Smooth muscle cell (in vitro differentiated cells): ENCODE data around the gene ITGB7. TPM values are rescaled to one million over a fixed set of nuclear protein-coding genes. Genes with fewer than 3 reads are reported as not detected.

Source experiments
- DNase-seq: peaks from one replicate; lab custom pipeline; 2025; ENCODE audit not compliant: unreplicated experiment; lab: John Stamatoyannopoulos, UW
- H2AFZ ChIP-seq: fragments of 200-600 bp; sonication (generic); 2 replicates; pipeline ENCODE4 v1.6.0; 2016; ENCODE audit warnings: antibody characterized with exemption, low read depth, mild to moderate bottlenecking
- H3F3A ChIP-seq: fragments of 200-600 bp; sonication (generic); 2 replicates; pipeline ENCODE4 v1.6.0; 2017; ENCODE audit warnings: antibody characterized with exemption, low read depth
- H3K27ac ChIP-seq: fragments of 200-600 bp; sonication (generic); 2 replicates; pipeline ENCODE4 v1.5.1; 2016; ENCODE audit warnings: low read depth, mild to moderate bottlenecking
- H3K27me3 ChIP-seq: fragments of 200-600 bp; sonication (generic); 2 replicates; pipeline ENCODE4 v1.6.1; 2016; ENCODE audit warnings: low read depth, mild to moderate bottlenecking
- H3K36me3 ChIP-seq: fragments of 200-600 bp; sonication (generic); 2 replicates; pipeline ENCODE4 v1.5.1; 2016; ENCODE audit warnings: low read depth
- H3K4me1 ChIP-seq: fragments of 200-600 bp; sonication (generic); 2 replicates; pipeline ENCODE4 v1.5.1; 2016; ENCODE audit warnings: low read depth
- H3K4me2 ChIP-seq: fragments of 200-600 bp; sonication (generic); 2 replicates; pipeline ENCODE4 v1.6.0; 2016; ENCODE audit warnings: mild to moderate bottlenecking
- H3K4me3 ChIP-seq: fragments of 200-600 bp; sonication (generic); 2 replicates; pipeline ENCODE4 v1.5.1; 2016; ENCODE audit warnings: mild to moderate bottlenecking
- H3K79me2 ChIP-seq: fragments of 200-600 bp; sonication (generic); 2 replicates; pipeline ENCODE4 v1.6.0; 2016; ENCODE audit warnings: low read depth, mild to moderate bottlenecking
- H3K9ac ChIP-seq: fragments of 200-600 bp; sonication (generic); 2 replicates; pipeline ENCODE4 v1.6.0; 2016; ENCODE audit warnings: low read depth
- H3K9me3 ChIP-seq: fragments of 200-600 bp; sonication (generic); replicated peaks from 2 replicates; pipeline ENCODE4 v1.5.1; 2016; ENCODE audit warnings: low read depth
- H4K20me1 ChIP-seq: fragments of 200-600 bp; sonication (generic); 2 replicates; pipeline ENCODE4 v1.6.0; 2016; ENCODE audit warnings: low read depth
- WGBS: methylation state at CpG from one replicate; pipeline ENCODE4 v1.1.7; 2016; ENCODE audit warnings: low lambda C conversion rate; 5-methylcytosine and 5-hydroxymethylcytosine counted together
- polyA plus RNA-seq: library from polyadenylated mRNA; unstranded; fragments of >200 nt; fragmentation: Nextera tagmentation; extraction: Ambion mirVana; gene quantifications from 2 replicates; pipeline ENCODE4 v1.2.1, GENCODE V29; 2016
- total RNA-seq: library from RNA; depleted of rRNA; stranded (reverse); fragments of >200 nt; gene quantifications from 2 replicates; pipeline ENCODE4 v1.2.3, GENCODE V29; 2014
- TF ChIP-seq, protein P1 (sequence below): fragments of 200-600 bp; sonication (generic); IDR thresholded peaks from 2 replicates; pipeline ENCODE4 v1.5.1; 2017; ENCODE audit warnings: borderline replicate concordance, mild to moderate bottlenecking, antibody characterized with exemption; ENCODE audit not compliant: insufficient read depth, poor library complexity, severe bottlenecking

The ITGB7 gene
- total and polyA plus RNA-seq, 2 experiments from 2014 or later: 5.8 TPM; not detected in 1

GRCh38 chr12:53226815-53227214 lies 19.8 kb upstream of the ITGB7 start:
- H4K20me1 ChIP-seq: no peaks in the 10 kb centered on the region
- no peaks in the 10 kb centered on the region for H3K9me3 ChIP-seq
- WGBS: 96% methylated on average over 4 of the region's 4 CpGs
- H3F3A ChIP-seq: peaks cover 22% of the 10 kb centered on the region
- H3K4me1 ChIP-seq: peaks cover 47% of the 10 kb centered on the region
- peaks cover 7% of the 10 kb centered on the region for H3K79me2 ChIP-seq
- no peak for DNase-seq
- no peak overlapping the region for H3K4me2 ChIP-seq
- H3K27me3 ChIP-seq: no peaks in the 10 kb centered on the region
- H3K27ac ChIP-seq: no peak overlapping the region
- TF ChIP-seq, protein P1, sequence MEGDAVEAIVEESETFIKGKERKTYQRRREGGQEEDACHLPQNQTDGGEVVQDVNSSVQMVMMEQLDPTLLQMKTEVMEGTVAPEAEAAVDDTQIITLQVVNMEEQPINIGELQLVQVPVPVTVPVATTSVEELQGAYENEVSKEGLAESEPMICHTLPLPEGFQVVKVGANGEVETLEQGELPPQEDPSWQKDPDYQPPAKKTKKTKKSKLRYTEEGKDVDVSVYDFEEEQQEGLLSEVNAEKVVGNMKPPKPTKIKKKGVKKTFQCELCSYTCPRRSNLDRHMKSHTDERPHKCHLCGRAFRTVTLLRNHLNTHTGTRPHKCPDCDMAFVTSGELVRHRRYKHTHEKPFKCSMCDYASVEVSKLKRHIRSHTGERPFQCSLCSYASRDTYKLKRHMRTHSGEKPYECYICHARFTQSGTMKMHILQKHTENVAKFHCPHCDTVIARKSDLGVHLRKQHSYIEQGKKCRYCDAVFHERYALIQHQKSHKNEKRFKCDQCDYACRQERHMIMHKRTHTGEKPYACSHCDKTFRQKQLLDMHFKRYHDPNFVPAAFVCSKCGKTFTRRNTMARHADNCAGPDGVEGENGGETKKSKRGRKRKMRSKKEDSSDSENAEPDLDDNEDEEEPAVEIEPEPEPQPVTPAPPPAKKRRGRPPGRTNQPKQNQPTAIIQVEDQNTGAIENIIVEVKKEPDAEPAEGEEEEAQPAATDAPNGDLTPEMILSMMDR: no peak
- H3K9ac ChIP-seq: no peak overlapping the region
- no peak overlapping the region for H3K4me3 ChIP-seq
- no peaks in the 10 kb centered on the region for H3K36me3 ChIP-seq
- no peak overlapping the region for H2AFZ ChIP-seq

DNA sequence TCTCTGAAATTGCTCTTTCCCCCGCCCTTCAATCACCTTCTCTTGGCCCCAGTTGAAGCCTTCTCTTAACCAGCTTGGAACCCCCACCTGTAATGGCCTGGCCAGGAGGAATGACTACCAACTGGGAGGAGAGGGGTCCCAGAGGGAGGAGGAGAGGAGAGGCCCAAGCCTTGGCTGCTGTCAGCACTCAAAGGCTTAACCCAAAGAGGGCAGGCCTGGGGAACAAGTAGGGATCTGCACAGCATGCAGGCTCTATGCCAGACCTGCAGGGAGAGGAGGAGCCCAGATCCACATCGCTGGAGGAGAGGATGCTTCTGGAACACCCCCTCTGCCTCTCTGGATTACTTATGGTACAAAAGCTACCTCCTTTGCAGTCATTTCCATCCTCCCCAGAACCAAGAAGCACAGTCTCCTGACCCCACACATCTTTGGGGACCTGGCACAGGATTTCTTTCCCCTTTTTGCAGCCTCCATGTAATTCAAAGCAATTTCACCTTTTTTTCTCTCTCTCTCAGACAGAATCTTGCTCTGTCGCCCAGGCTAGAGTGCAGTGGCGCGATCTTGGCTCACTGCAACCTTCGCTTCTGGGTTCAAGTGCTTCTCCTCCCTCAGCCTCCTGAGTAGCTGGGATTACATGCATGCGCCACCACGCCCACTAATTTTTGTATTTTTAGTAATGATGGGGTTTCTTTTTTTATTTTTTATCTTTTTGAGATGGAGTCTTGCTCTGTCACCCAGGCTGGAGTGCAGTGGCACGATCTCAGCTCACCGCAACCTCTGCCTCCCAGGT lies 18.8 kb upstream of the ITGB7 start:
- Histone ChIP-seq H3K27ac (peak overlapping the region; percentile 2), H3K9ac (no peak overlapping the region), H3K9me3 (no peaks in the 10 kb centered on the region), H3K4me1 (peaks cover 40% of the 10 kb centered on the region), H3K79me2 (peaks cover under 1% of the 10 kb centered on the region), H2AFZ (no peak overlapping the region), H3K27me3 (no peaks in the 10 kb centered on the region), H3F3A (peaks cover 22% of the 10 kb centered on the region), H3K36me3 (no peaks in the 10 kb centered on the region), H4K20me1 (no peaks in the 10 kb centered on the region), H3K4me3 (no peak overlapping the region), H3K4me2 (no peak overlapping the region)
- TF ChIP-seq, protein P1: no peak
- WGBS: 90% methylated on average over 10 of the region's 10 CpGs
- no peak for DNase-seq

- peaks cover 25% of the 10 kb centered on the region for H3F3A ChIP-seq
- no peak for DNase-seq
- H3K36me3 ChIP-seq: no peaks in the 10 kb centered on the region
- no peak overlapping the region for H3K4me3 ChIP-seq
- WGBS: 68% methylated on average over 10 of the region's 10 CpGs
- no peaks in the 10 kb centered on the region for H3K27me3 ChIP-seq
- H4K20me1 ChIP-seq: no peaks in the 10 kb centered on the region
- H3K9ac ChIP-seq: no peak overlapping the region
- peak overlapping the region; percentile 97 for H3K27ac ChIP-seq
- H3K4me2 ChIP-seq: peak overlapping the region; percentile 88
- H3K4me1 ChIP-seq: peaks cover 40% of the 10 kb centered on the region
- no peaks in the 10 kb centered on the region for H3K79me2 ChIP-seq
- no peak overlapping the region for H2AFZ ChIP-seq
- no peaks in the 10 kb centered on the region for H3K9me3 ChIP-seq
- TF ChIP-seq, protein P1: no peak
Measured at GRCh38 chr12:53224897-53225634, 18.0 kb upstream of the ITGB7 start.
